ENCODE results near the gene PADI6. TPM values are rescaled to one million over a fixed set of nuclear protein-coding genes. Genes with fewer than 3 reads are reported as not detected.

PADI6 gene
- total and polyA plus RNA-seq, 4 donors: not detected

DNA sequence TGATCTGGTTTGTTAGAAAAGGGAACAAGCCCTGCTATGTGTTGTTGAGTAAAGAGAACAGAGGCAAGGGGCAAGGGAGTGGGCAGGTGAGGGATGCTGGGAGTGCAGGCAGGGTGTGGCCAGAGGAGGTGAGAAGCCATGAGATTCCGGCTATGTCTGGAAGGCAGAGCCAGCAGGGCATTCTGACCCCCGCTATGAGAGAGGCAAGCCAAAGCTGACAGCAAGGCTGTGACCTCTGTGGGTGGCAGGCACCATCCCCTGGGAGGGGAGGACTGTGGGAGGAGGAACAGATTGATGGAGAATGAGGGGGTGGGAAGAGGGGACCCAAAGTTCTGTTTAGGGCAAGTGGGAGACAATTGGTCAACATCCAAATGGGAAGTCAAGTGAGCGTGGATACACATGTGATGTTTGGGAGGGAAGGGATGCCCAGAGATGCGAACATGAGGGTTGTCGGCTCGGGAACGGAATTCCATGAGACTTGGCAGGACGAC lies 19.5 kb upstream of the PADI6 start:
- Histone ChIP-seq H3K4me3 (no peak overlapping the region), H3K27me3 (ENCODE audit: control insufficient read depth in 3 of 3, insufficient read depth in 3 of 3, low read length in 2 of 3) (peaks cover 0 to 9% (median 2%) of the 10 kb centered on the region in 3 donors), H3K9ac (ENCODE audit: insufficient read depth in 1 of 2, low read length in 2 of 2) (no peak overlapping the region), H3K4me1 (ENCODE audit: control insufficient read depth in 5 of 5, insufficient read depth in 5 of 5, low read length in 5 of 5) (no peaks in the 10 kb centered on the region), H3K9me3 (ENCODE audit: control insufficient read depth in 4 of 4, insufficient read depth in 3 of 4, low read length in 3 of 4) (no peaks in the 10 kb centered on the region), H3K36me3 (ENCODE audit: control insufficient read depth in 4 of 4, insufficient read depth in 4 of 4, low read length in 4 of 4) (no peaks in the 10 kb centered on the region), H3K27ac (ENCODE audit: low read depth in 1 of 2, low read length in 1 of 2) (no peak overlapping the region)
- ATAC-seq (ENCODE audit: insufficient read depth, low FRiP score): no peak
- 61 to 76% methylated on average over 8 of the region's 8 CpGs for WGBS, 2 donors
- no peak for TF ChIP-seq CTCF (IDR thresholded peaks at IDR 0.05; ENCODE audit: control extremely low read depth, extremely low read depth)
- DNase-seq: no peak

DNA sequence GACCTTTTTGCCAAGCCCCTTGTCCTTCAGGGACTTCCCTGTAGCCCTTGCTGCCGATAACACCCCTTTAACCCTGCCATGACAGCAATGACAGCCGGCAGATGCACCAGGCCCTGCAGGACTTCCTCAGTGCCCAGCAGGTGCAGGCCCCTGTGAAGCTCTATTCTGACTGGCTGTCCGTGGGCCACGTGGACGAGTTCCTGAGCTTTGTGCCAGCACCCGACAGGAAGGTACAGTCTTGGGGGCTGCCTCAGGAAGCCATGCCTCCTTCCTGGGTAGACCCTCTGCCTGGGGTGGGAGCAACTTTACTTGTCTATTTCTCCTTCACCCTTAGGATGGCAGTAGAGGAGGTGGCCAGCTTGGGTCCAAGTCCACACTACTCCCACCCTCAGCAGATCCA lies 16.1 kb upstream of the PADI6 start:
- Histone ChIP-seq H3K27me3 (ENCODE audit: control insufficient read depth in 3 of 3, insufficient read depth in 3 of 3, low read length in 2 of 3) (peaks cover 0 to 7% (median 2%) of the 10 kb centered on the region in 3 donors), H3K27ac (ENCODE audit: low read depth in 1 of 2, low read length in 1 of 2) (no peak overlapping the region), H3K4me3 (no peak overlapping the region), H3K36me3 (ENCODE audit: control insufficient read depth in 4 of 4, insufficient read depth in 4 of 4, low read length in 4 of 4) (no peaks in the 10 kb centered on the region), H3K9ac (ENCODE audit: insufficient read depth in 1 of 2, low read length in 2 of 2) (no peak overlapping the region), H3K9me3 (ENCODE audit: control insufficient read depth in 4 of 4, insufficient read depth in 3 of 4, low read length in 3 of 4) (no peaks in the 10 kb centered on the region), H3K4me1 (ENCODE audit: control insufficient read depth in 5 of 5, insufficient read depth in 5 of 5, low read length in 5 of 5) (no peaks in the 10 kb centered on the region)
- DNase-seq (no peak), ATAC-seq (ENCODE audit: insufficient read depth, low FRiP score) (no peak)
- TF ChIP-seq CTCF (IDR thresholded peaks at IDR 0.05; ENCODE audit: control extremely low read depth, extremely low read depth): no peak
- WGBS, 2 donors: 11 to 39% methylated on average over 6 of the region's 6 CpGs

- TF ChIP-seq CTCF (IDR thresholded peaks at IDR 0.05; ENCODE audit: control extremely low read depth, extremely low read depth): no peak
- H3K4me3 ChIP-seq: no peak overlapping the region
- WGBS, 2 donors: 24 to 51% methylated on average over 11 to 12 of the region's 12 CpGs
- H3K4me1 ChIP-seq (ENCODE audit: control insufficient read depth in 5 of 5, insufficient read depth in 5 of 5, low read length in 5 of 5): no peaks in the 10 kb centered on the region
- no peak overlapping the region for H3K9ac ChIP-seq (ENCODE audit: insufficient read depth in 1 of 2, low read length in 2 of 2)
- H3K36me3 ChIP-seq (ENCODE audit: control insufficient read depth in 4 of 4, insufficient read depth in 4 of 4, low read length in 4 of 4): no peaks in the 10 kb centered on the region
- DNase-seq: no peak
- H3K27me3 ChIP-seq (ENCODE audit: control insufficient read depth in 3 of 3, insufficient read depth in 3 of 3, low read length in 2 of 3): peaks cover 0 to 7% (median 2%) of the 10 kb centered on the region in 3 donors
- no peak for ATAC-seq (ENCODE audit: insufficient read depth, low FRiP score)
- H3K27ac ChIP-seq (ENCODE audit: low read depth in 1 of 2, low read length in 1 of 2): no peak overlapping the region
- H3K9me3 ChIP-seq (ENCODE audit: control insufficient read depth in 4 of 4, insufficient read depth in 3 of 4, low read length in 3 of 4): no peaks in the 10 kb centered on the region
Observed at GRCh38 chr1:17356387-17357026, 15.5 kb upstream of the PADI6 start.

DNA sequence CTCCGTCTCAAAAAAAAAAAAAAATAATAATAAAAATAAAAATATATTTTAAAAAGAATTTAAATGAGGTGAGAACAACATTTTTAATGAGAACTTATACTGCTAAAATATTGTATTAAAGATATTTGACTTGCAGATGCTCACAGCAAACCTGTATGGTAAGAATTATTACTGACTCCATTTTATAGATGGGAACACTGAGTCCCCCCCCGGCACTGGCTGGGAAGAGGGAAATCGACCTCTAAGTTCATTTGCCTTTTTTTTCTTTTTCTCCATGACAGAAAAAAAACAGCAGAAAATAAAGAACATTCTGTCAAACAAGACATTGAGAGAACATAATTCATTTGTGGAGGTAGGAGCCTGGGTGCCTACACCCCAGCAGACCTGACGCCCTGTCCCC lies 13.4 kb upstream of the PADI6 start:
- Histone ChIP-seq H3K4me3 (no peak overlapping the region), H3K9me3 (ENCODE audit: control insufficient read depth in 4 of 4, insufficient read depth in 3 of 4, low read length in 3 of 4) (no peaks in the 10 kb centered on the region), H3K27me3 (ENCODE audit: control insufficient read depth in 3 of 3, insufficient read depth in 3 of 3, low read length in 2 of 3) (peaks cover 0 to 7% (median 0%) of the 10 kb centered on the region in 3 donors), H3K27ac (ENCODE audit: low read depth in 1 of 2, low read length in 1 of 2) (no peak overlapping the region), H3K4me1 (ENCODE audit: control insufficient read depth in 5 of 5, insufficient read depth in 5 of 5, low read length in 5 of 5) (no peaks in the 10 kb centered on the region), H3K9ac (ENCODE audit: insufficient read depth in 1 of 2, low read length in 2 of 2) (no peak overlapping the region), H3K36me3 (ENCODE audit: control insufficient read depth in 4 of 4, insufficient read depth in 4 of 4, low read length in 4 of 4) (no peaks in the 10 kb centered on the region)
- DNase-seq (no peak), ATAC-seq (ENCODE audit: insufficient read depth, low FRiP score) (no peak)
- TF ChIP-seq CTCF (IDR thresholded peaks at IDR 0.05; ENCODE audit: control extremely low read depth, extremely low read depth): no peak
- 74 to 94% methylated on average over 3 to 4 of the region's 4 CpGs for WGBS, 2 donors

All from lung (tissue), 12 donors.